ENCODE data around the gene ZNF142.
"Not testable (repeated sequence)": the region's sequence is repeated elsewhere in the genome, so short reads cannot be mapped to it uniquely, and the experiment has no call there.

The ZNF142 gene, protein sequence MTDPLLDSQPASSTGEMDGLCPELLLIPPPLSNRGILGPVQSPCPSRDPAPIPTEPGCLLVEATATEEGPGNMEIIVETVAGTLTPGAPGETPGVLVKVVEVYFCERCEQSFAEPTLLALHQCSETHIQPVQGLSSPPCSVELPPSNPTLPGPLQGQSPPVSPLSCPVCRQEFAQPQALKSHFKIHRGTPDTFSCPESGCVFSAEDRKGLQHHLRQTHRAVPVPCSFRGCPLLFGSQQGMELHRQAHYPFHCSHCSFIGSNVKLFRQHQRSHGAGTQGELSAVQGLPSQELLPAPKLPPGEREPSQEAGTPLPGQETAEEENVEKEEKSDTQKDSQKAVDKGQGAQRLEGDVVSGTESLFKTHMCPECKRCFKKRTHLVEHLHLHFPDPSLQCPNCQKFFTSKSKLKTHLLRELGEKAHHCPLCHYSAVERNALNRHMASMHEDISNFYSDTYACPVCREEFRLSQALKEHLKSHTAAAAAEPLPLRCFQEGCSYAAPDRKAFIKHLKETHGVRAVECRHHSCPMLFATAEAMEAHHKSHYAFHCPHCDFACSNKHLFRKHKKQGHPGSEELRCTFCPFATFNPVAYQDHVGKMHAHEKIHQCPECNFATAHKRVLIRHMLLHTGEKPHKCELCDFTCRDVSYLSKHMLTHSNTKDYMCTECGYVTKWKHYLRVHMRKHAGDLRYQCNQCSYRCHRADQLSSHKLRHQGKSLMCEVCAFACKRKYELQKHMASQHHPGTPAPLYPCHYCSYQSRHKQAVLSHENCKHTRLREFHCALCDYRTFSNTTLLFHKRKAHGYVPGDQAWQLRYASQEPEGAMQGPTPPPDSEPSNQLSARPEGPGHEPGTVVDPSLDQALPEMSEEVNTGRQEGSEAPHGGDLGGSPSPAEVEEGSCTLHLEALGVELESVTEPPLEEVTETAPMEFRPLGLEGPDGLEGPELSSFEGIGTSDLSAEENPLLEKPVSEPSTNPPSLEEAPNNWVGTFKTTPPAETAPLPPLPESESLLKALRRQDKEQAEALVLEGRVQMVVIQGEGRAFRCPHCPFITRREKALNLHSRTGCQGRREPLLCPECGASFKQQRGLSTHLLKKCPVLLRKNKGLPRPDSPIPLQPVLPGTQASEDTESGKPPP (N-terminal part only)

DNA sequence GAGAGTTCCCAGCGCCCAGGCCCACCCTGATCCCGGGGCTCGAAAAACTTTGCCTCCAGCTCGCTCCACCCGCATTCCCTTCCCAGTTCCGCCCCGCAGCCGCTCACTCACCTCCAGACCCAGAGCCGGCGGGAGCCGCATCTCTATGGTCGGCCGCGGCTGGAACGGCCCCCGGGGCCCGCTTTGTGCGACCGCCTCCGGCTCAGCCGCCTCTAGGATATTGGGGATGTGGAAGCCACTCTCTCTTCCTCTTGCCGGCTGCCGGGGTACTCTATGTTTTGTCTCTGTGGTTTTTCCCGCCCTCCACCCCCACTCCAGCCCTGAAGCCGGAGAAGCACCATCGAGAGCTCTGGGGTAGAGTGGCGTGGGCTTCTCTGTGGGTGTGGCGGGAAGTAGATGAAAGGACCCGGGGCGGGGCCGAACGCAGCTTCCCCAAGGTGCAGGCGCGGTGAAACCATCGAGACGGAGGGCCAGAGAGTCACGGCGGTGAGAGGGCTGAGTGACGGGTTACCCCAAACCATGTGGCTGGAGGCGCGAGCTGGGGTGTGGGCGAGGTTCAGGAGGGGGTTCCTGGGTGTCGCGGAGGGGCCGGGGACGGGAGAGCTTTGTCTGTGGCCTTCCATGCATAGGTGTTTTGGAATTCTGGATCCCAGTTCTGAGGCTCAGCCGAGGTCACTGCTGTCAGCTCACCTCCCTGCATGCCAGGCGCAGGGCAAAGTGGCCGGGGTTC lies at the start of gene ZNF142, which contains the start of gene BCS1L:
Gene ZNF142 (minus strand): TSS at position 366 of the 730 bp plus-strand sequence. CDS start 3,194 bp downstream, outside the sequence.
Gene BCS1L (plus strand): TSS at position 426 of the 730 bp plus-strand sequence. CDS start 1,305 bp downstream, outside the sequence.
- DNase-seq (ENCODE audit: low read depth, low spot score) = peak; percentile 83

DNA sequence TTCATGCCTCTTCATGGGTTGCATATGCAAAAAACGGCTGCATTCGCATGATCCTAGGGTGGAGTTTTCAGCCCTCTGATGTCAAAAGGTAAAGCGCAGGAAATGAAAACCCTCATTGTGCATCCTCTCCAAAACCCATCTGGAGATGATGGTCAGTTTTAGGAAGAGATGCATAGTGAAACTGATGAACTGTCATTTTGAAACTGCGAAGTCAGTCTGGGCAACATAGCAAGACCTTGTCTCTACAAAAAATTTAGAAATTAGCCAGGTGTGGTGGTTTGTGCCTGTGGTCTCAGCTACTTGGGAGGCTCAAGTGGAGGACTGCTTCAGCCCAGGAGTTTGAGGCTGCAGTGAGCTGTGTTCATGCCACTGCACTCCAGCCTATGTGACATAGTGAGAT lies 48.7 kb upstream of the ZNF142 start:
- DNase-seq (ENCODE audit: low read depth, low spot score) = no peak

DNA sequence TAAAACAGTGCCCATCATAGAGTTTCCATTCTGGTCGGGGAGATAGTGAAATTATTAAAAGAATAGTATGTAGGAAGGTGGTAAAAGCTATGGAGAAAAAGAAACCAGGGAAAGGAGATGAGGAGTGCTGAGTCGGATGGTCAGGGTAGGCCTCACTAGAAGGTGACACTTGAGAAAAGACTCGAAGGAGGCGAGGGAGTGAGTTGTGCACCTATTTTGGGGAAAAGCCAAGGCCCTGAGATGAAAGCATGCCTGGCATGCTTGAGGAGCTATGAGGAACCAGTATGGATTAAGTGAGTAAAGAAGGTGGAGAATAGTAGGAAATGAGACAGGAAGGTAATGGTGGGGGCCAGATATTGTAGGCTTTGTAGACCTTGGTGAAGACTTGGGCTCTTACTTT lies 43.9 kb upstream of the ZNF142 start:
- DNase-seq (ENCODE audit: low read depth, low spot score) = no peak

DNA sequence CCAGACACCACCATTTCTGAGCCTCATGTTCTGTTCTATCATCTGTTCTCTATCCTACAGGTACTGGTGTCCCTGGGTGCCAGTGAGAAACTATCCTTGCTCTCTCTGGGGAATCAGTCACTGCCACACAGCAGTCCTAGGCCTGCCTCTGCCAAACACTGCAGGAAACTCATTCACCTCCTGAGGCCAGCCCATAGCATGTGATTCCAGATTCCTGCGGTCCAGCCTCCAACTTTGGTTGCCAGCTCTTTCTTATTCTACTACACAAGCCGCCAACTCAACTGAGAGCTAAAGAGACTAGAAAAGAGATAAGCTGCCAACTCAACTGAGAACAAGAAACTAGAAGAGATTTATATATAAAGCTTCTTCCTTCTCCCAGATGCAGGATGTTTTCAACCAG lies 42.4 kb upstream of the ZNF142 start:
- DNase-seq (ENCODE audit: low read depth, low spot score) = no peak

DNA sequence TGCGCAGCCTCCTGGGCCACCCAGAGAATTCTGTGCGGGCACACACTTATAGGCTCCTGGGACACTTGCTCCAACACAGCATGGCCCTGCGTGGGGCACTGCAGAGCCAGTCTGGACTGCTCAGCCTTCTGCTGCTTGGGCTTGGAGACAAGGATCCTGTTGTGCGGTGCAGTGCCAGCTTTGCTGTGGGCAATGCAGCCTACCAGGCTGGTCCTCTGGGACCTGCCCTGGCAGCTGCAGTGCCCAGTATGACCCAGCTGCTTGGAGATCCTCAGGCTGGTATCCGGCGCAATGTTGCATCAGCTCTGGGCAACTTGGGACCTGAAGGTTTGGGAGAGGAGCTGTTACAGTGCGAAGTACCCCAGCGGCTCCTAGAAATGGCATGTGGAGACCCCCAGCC lies 39.5 kb upstream of the ZNF142 start:
- no peak for DNase-seq (ENCODE audit: low read depth, low spot score)

DNA sequence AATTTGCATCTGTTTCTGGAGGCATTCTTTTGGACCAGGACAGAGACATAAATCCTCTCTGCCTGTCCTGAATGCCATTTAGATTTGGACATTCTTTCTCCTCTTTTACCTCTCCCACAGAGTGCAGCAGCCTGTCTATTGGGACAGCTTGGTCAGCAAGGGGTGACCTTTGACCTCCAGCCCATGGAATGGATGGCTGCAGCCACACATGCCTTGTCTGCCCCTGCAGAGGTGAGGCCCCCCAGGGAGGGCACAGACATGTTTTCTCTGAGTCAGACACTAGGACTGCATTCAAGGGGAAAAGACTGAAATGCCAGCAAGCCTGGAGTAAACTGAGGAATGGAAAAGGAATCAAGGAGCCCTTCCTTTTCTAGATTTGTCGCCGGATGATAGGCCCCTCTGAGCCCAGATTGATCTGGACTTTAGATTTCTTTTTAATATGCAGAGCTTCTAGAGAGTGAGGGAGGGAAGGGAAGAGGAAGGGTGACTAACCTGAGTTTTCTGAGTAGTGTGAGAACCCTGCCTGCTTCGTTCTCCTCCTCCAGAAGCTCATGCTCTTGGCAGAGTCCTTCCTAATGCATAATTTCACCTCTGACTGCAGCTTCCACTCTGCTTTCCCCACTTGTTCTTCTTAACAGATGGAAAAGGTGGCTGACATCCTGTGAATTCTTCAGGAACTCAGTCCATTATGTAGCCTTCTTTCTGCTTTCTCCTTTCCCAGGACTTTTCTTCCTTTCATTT lies 35.2 kb upstream of the ZNF142 start:
- DNase-seq (ENCODE audit: low read depth, low spot score) = no peak

DNA sequence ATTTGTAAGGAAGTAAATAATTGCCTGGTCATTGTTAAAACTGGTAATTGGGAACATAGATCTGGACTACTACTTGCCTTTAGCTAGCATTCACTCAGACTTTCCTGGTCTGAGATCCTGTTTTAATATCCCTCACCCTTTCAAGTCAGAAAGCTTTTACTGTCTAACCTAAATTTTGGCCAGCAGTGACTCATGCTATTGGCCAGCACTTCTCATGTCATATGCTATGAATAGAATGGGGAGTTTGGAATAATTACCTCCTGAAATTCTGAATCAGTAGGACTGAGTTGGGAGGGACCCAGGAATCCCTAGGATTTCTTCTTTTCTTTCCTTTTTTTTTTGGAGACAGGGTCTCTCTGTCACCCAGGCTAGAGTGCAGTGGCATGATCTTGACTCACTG lies 31.8 kb upstream of the ZNF142 start:
- no peak for DNase-seq (ENCODE audit: low read depth, low spot score)

DNA sequence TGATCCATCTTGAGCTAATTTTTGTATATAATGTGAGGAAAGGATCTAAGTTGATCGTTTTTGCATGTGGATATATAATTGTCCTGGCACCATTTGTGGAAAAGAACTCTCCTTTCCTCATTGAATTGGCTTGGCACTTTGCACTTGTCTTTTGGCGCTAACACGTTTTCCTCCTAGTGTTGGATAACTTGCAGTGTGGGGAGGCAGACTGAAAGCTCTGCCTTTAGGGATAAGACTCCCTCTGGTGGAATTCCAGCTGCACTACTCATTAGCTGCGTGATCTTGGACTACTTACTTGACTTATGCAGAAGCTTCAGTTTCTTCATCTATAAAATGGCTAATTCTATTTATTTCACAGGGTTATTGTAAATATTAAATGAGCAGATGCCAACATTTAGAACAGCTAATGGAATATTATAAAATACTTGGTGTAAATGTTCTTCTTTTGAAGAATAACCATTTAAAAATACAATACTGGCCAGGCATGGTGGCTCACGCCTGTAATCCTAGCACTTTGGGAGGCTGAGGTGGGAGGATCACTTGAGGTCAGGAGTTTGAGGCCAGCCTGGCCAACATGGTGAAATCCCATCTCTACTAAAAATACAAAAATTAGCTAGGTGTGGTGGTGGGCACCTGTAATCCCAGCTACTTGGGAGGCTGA lies 28.1 kb upstream of the ZNF142 start:
- not testable (repeated sequence) for DNase-seq (ENCODE audit: low read depth, low spot score)

DNA sequence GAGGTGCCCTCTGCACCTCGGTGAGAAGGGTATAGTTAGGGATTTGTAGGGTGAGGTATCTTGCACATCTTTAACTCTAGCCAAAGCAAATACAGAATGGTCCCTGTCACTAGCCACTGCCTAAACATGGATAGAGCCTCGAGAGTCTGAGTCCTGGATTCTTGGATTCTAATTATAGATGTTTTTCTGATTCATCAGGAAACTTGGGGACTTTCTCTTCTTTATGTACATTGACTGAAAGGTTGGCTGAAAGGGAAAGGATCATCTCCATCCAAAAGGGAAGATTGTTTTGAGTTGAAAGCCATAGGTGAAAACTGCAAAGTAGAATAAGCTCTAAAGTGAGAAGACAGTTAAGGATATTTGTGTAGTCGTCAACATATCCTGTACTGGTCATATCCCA lies 20.6 kb upstream of the ZNF142 start:
- DNase-seq (ENCODE audit: low read depth, low spot score) = no peak

DNA sequence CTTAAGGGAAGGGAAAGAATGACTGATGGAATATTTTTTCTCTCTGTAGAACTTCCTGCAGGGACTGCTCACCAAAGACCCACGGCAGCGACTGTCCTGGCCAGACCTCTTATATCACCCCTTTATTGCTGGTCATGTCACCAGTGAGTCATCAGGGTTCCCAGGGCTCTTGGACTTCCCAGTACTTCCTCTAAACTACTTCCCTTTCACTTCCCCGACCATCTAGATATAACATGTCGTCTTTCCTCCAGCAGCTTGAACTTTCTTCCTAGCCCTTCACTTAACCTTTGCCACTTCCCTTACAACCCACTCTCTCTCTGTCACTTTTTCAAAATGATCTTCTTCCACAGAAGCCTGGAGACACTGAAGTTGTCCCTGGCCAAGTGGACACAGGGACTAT lies 19.7 kb upstream of the ZNF142 start:
- DNase-seq (ENCODE audit: low read depth, low spot score) = no peak

DNA sequence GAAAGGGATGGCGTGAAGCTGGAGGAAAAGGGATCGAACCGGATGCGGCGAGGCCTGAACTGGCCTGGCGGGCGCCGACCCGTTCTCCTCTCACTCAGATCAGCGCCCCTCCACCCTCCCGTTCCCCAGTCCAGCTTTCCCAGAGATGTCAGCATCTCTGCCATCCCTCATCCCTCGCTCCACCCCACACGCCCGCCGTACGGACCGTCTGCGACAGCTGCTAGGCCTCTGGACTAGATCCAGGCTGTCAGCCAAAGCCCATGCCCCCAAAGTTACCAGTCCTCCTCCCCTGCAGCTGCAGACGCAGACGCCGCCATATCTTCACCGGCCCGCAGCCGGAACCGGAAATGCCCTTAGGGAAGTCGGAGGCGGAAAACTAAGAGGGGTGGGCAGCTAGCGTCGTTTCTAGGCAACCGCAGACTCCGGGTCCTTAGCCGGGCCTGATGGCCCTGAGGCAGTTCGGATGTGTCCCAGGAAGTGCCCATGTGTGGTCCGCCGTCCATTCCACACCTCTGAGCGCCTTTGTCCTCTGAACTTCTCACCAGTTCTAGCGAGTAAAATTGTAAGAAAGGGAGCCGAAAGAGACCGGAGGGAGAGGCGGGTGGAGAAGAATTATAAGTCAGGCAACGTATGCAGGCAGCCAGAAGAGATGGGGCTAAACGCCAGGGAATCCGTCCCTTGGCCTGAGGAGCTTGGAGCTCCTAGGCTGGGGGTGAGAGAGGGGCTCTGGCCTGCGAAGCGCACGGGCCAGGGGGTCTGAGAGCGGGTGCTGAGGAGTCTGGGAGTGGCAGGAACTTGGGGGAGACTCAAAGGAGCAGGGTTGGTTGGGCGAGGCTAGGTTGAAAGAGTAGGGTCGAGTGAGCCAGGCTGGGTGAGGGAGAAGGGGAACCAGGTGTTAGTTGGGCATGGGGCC lies 12.5 kb upstream of the ZNF142 start, which contains the start of the genes RNF25 and STK36:
Gene RNF25 (minus strand): TSS at position 349 of the 913 bp plus-strand sequence. CDS start 32 bp downstream, at position 317.
Gene STK36 (plus strand): TSS at position 433 of the 913 bp plus-strand sequence. CDS start 744 bp downstream, outside the sequence.
- peak; percentile 64 for DNase-seq (ENCODE audit: low read depth, low spot score)

DNA sequence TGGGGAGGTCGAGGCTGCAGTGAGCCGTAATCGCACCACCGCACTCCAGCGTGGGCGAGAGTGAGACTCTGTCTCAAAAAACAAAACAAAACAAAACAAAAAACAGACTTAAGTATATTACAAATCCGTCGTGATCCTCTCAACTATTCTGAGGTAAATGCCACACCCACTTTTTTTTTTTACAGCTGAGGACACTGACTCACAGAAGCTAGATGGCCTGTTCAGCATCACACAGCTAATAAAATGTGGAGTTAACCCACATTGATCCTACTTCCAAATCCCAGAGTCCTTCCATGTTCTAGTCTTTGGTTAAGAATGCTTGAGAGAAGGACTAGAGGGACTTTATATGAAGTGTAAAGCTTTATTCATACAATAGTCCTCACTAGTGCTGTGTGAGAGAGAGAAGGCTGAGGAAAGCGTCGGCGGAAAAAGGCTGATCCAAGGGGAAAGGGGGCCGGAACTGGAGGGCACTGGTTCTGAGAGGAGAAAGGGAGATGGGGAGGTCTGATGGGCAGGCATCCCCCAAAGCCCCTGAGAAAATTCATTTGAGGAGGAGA lies 11.8 kb upstream of the ZNF142 start:
- no peak for DNase-seq (ENCODE audit: low read depth, low spot score)

DNA sequence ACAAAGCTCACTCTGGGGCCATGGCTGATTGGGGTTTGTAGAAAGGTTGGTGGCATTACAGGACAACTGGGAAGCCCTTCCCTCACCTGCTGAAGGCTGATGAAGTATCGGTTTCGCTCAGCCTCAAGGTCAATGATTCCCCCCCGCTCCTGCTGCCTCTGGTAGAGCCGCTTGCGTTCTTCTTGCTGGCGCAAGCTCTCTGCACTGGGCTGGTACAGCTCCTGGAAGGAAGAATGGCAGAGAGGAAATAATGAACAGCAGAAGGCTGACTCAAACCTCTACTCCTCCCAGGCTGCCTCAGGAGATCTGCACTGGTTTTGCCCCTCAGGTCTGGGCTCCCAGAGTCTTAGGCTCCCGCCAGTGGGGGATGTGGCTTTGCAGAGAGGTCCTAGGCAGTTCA lies 5.2 kb upstream of the ZNF142 start:
- DNase-seq (ENCODE audit: low read depth, low spot score) = no peak

DNA sequence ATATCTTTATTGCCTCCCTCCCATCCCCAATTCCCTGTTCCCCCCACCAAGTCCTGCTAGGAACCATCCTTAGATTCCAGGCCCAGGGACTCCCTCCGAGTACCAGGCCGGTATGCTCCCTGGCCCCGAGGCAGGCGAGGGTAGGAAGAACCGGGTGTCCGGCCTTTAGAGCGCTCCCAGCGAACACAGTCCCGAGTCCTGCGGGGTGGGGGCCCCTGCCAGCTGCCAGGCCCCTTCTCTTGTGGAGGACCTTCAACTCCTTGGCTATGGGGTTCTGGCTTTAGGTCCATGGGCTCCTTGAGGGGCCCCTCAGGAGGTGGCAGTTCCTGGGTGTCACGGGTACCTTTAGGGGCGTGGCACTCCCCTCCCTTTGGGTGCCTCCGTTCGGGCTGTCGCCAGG lies 4.5 kb upstream of the ZNF142 start:
- DNase-seq (ENCODE audit: low read depth, low spot score) = no peak

DNA sequence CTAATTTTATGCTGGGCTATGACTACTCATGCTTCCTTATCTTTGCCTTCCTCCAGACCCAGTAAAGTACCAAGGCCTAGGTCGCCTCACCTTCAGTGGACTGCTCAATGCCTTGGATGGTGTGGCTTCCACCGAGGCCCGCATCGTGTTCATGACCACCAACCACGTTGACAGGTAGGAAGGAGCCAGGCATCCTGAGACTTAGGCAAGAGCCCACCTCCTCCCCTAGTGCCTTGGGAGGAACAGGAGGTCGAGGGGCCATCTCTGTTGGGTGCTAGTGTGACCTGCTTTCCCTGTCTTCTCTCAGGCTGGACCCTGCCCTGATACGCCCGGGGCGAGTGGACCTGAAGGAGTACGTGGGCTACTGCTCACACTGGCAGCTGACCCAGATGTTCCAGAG lies 3.4 kb upstream of the ZNF142 start:
- DNase-seq (ENCODE audit: low read depth, low spot score) = no peak

DNA sequence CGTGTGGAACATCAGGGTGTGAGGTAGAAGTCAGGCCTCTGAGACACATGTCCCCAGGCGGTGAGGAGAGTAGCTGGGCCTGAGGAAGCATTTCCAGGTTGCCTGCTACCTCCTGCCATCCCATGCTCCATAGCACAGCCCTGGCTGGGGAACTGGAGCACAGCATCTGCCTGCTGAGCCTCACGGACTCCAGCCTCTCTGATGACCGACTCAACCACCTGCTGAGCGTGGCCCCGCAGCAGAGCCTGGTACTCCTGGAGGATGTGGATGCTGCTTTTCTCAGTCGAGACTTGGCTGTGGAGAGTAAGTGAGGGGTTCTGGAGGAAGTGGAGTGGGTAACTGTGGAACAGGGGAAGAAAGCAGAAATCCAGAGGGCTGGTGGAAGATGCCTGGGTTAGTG lies 3.0 kb upstream of the ZNF142 start:
- DNase-seq (ENCODE audit: low read depth, low spot score) = no peak

DNA sequence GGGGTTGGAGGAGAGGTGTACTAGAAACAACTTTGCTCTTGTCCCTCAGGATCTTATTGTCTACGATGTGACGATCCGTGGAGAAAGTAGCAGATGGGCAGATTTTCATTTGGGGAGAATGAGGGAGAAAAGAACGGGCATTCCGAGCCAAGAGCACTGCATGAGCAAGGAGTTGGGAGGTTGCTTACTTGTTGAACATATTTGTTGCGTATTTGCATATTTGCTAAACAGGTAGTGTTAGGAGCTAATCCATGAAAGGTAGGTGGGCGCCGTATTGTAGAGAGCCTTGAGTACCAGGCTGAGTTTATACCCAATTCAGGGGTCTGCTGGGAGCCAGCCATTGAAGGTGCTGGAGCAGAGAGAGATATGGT lies 550 bp upstream of the ZNF142 start:
- no peak for DNase-seq (ENCODE audit: low read depth, low spot score)

DNA sequence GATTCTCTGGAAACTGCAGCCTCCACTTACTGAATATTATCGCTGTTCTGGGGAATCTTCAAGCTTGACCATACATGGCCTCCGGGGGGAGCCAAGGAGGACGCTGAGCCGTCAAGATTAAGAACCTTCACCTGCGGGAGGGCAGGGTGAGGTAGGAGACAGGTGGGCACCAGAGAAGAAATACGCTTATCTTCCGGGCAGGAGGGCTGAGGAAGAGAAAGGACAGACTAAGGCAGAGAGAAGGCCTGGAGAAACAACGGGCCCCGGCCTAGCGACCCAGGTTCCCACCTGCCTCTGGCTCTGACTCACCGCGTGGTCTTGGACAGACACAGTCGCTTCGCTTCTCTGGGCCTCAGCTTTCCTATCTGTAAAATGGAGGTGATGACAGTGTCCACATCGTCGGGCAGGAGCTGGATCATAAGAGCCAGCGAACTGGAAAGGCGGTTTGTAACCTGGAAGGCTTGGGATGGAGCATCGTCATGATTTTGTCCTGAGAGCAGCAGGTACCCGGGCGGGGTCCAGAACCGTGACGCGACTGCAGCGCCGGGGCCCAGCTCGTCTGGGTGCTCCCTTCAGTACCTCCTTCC lies 659 bp downstream of the ZNF142 start:
- no peak for DNase-seq (ENCODE audit: low read depth, low spot score)
